ENCODE data around the gene SNW1.

GRCh38 chr14:77794357-77794756, 33.4 kb upstream of the SNW1 start:
- TF ChIP-seq CTCF (IDR thresholded peaks at IDR 0.05) = no peak
- TF ChIP-seq POLR2A (IDR thresholded peaks at IDR 0.05) = no peak
- TF ChIP-seq EP300 (IDR thresholded peaks at IDR 0.05) = no peak
